BLaER1 treated with 17β-estradiol and CSF1 and Interleukin-3, amounts not matched to agents 10 nM and 100 nM (cell line): ENCODE data around the gene UGDH.

Experiments used
- H3K27ac ChIP-seq, 11 experiments: shearing (Covaris generic); formaldehyde crosslinking; 2 replicates each; pipeline ENCODE4 v1.8.1; 2022
- H3K27me3 ChIP-seq, 11 experiments: shearing (Covaris generic); formaldehyde crosslinking; 2 replicates each; pipeline ENCODE4 v1.8.1; 2022
- H3K36me3 ChIP-seq, 11 experiments: shearing (Covaris generic); formaldehyde crosslinking; 2 replicates each; pipeline ENCODE4 v1.8.1; 2022
- H3K4me1 ChIP-seq, 10 experiments: shearing (Covaris generic); formaldehyde crosslinking; 2 replicates each; pipeline ENCODE4 v1.8.1; 2022
- H3K4me2 ChIP-seq, 11 experiments: shearing (Covaris generic); formaldehyde crosslinking; 2 replicates each; pipeline ENCODE4 v1.8.1; 2022
- H3K4me3 ChIP-seq, 10 experiments: shearing (Covaris generic); formaldehyde crosslinking; 2 replicates each; pipeline ENCODE4 v1.8.1; 2022
- H3K9ac ChIP-seq, 11 experiments: shearing (Covaris generic); formaldehyde crosslinking; 2 replicates each; pipeline ENCODE4 v1.8.1; 2022
- H3K9me3 ChIP-seq, 11 experiments: shearing (Covaris generic); formaldehyde crosslinking; replicated peaks in 1 of 11; 2 replicates each; pipeline ENCODE4 v1.8.1; 2022
- H4K20me1 ChIP-seq, 11 experiments: shearing (Covaris generic); formaldehyde crosslinking; 2 replicates each; pipeline ENCODE4 v1.8.1; 2022
- Cebpa-rat ChIP-seq, 11 experiments: shearing (Covaris generic); IDR thresholded peaks; 2 replicates each; pipeline ENCODE4 v1.8.1; 2022

Gene UGDH

DNA sequence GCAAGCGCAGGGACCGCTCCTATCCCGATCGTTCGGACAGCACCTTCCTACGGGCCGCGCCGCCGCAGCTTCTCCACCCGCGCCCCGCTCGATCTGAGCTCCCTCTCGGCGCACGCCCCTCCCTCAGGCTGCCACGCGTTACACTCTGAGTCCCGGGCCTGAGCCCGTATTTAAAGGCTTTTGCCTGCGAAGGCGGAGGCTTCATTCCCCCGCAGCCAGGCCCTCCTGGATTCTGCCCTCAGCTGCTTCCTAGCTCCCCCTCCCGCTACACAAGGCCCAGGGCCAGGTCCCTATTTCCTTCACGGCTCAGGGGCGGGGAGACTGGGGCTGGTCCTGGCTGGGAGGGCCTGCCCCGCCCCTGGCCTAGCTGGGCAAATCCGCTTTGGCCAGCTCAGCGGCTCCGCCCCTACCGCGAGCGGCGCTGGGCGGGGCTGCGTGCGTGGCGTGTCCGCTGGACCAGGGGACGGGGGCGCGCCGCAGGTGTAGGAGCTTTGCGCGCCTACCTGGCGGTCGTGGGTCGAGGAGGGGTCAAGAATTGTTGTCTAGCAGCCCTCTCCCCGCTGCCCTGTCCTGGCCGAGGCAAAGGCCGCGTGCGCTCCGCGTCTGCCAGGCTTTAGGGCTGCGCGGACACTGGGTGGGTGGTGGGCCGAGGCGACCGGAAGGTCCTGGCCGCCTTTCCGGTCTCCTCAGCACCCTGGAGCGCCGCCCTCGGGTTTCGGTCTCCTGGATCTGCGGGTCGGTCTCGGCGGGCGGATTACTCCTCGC is at the start of gene UGDH:
UGDH (minus strand) TSS at position 144 of the 765 bp plus-strand sequence. CDS start 5,927 bp downstream, outside the sequence.
- peaks cover 24 to 26% (median 25%) of the 10 kb centered on the region in 11 experiments for H3K9me3 ChIP-seq
- peaks cover 0 to 12% (median 0%) of the 10 kb centered on the region in 11 experiments; a peak in 4 of 22 replicates for H4K20me1 ChIP-seq
- H3K36me3 ChIP-seq: peaks cover 9 to 26% (median 21%) of the 10 kb centered on the region in 11 experiments; a peak in 18 of 22 replicates
- H3K4me2 ChIP-seq: peak within 1 kb of the TSS; percentile 82 to 99 (median 94)
- no peaks in the 10 kb centered on the region for H3K27me3 ChIP-seq
- H3K9ac ChIP-seq: peak within 1 kb of the TSS; percentile 82 to 91 (median 86)
- H3K4me3 ChIP-seq: peak within 1 kb of the TSS; percentile 82 to 97 (median 89)
- peak within 1 kb of the TSS; percentile 69 to 89 (median 81) for H3K27ac ChIP-seq
- TF ChIP-seq Cebpa-rat (IDR thresholded peaks at IDR 0.05): no peak
- peaks cover 11 to 21% (median 20%) of the 10 kb centered on the region in 10 experiments for H3K4me1 ChIP-seq

DNA sequence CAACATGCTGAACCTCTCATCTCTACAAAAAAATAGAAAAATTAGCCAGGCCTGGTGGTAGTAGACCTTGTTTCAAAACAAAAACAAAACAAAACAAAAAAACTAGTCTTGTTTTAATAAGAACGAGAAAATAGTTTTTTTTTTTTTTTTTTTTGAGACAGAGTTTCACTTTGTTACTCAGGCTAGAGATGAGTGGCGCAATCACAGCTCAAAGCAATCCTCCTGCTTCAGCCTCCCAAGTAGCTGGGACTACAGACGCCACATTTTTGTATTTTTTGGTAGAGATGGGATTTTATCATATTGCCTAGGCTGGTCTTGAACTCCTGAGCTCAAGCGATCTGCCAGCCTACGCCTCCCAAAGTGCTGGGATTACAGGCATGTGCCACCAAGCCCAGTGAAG is 47.7 kb upstream of the UGDH start:
- Histone ChIP-seq H3K9ac (no peak overlapping the region), H4K20me1 (no peaks in the 10 kb centered on the region; a peak in 1 of 22 replicates), H3K4me2 (no peak overlapping the region), H3K4me3 (no peak overlapping the region), H3K4me1 (no peaks in the 10 kb centered on the region), H3K9me3 (no peaks in the 10 kb centered on the region), H3K36me3 (peaks cover 0 to 25% (median 0%) of the 10 kb centered on the region in 11 experiments; a peak in 4 of 22 replicates), H3K27ac (no peak overlapping the region), H3K27me3 (no peaks in the 10 kb centered on the region)
- TF ChIP-seq Cebpa-rat (IDR thresholded peaks at IDR 0.05): no peak

DNA sequence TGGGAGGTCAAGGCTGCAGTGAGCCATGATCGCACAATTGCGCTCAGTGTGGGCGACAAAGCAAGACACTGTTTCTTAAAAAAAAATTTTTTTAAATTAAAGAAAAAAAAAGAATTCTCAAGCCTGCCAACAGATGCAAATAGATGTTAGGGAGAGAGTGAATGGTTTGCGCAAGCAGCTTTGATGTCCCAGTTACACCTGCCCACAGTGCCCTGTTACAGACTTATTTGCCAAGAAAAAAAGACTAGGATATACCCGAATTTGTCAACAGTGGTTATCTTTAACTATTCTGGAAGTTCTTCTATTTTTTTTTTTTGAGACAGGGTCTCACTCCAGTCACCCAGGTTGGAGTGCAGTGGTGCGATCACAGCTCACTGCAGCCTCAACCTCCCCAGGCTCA is 44.3 kb upstream of the UGDH start:
- Histone ChIP-seq H3K9ac (no peak overlapping the region), H3K9me3 (peaks cover 2 to 6% (median 5%) of the 10 kb centered on the region in 11 experiments; a peak in 20 of 22 replicates), H3K36me3 (peaks cover 0 to 32% (median 5%) of the 10 kb centered on the region in 11 experiments; a peak in 10 of 22 replicates), H3K27ac (no peak overlapping the region), H3K4me3 (no peak overlapping the region), H3K4me2 (no peak overlapping the region), H3K27me3 (no peaks in the 10 kb centered on the region), H3K4me1 (no peaks in the 10 kb centered on the region), H4K20me1 (no peaks in the 10 kb centered on the region; a peak in 1 of 22 replicates)
- TF ChIP-seq Cebpa-rat (IDR thresholded peaks at IDR 0.05): no peak

DNA sequence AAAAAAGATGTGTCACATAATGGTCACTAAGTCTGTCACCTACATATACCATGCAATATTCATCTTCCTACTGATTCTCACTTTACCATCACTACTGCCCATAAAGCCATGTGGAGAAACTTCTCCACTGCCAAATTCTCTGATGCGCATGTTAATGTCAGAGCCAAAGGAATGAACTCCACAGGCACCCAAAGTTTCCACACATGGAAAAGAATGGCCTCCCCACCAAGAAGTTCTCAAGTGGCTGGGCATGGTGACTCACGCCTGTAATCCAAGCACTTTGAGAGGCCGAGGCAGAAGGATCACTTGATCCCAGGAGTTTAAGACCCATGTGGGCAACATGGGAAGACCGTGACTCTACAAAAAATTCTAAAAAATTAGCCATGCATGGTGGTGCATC is 43.8 kb upstream of the UGDH start:
- no peak overlapping the region for H3K4me3 ChIP-seq

DNA sequence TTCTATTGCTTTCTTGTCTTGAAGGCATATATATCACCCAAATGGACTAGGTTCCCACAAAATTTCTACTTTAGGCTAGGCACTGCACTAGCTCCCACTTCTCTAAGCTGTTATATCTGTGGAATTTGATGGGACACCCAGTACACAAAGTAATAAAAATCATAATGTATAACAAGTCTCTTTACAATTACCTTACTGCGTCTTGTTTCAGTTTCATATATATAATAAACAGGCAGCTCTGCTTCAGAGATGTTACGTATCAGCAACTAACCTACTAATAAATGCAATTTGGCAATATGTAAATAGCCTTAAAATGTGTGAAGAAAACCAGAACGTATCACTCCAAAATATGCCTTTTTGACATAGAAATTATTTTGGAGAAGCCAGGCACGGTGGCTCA is 42.0 kb upstream of the UGDH start:
- no peak overlapping the region for H3K9ac ChIP-seq
- H3K4me3 ChIP-seq: no peak overlapping the region
- no peaks in the 10 kb centered on the region for H3K4me1 ChIP-seq
- TF ChIP-seq Cebpa-rat (IDR thresholded peaks at IDR 0.05): no peak
- H4K20me1 ChIP-seq: no peaks in the 10 kb centered on the region; a peak in 1 of 22 replicates
- H3K4me2 ChIP-seq: no peak overlapping the region
- no peaks in the 10 kb centered on the region for H3K27me3 ChIP-seq
- no peak overlapping the region for H3K27ac ChIP-seq
- peaks cover 13 to 24% (median 20%) of the 10 kb centered on the region in 11 experiments; a peak in 21 of 22 replicates for H3K9me3 ChIP-seq
- H3K36me3 ChIP-seq: peaks cover 19 to 55% (median 28%) of the 10 kb centered on the region in 11 experiments; a peak in 20 of 22 replicates

More for the DNA sequence above, 43.8 kb upstream of the UGDH start:
- peaks cover 4 to 37% (median 9%) of the 10 kb centered on the region in 11 experiments; a peak in 15 of 22 replicates for H3K36me3 ChIP-seq
- H3K4me1 ChIP-seq: no peaks in the 10 kb centered on the region
- no peaks in the 10 kb centered on the region; a peak in 1 of 22 replicates for H4K20me1 ChIP-seq
- no peak overlapping the region for H3K9ac ChIP-seq
- no peak overlapping the region for H3K4me2 ChIP-seq
- H3K9me3 ChIP-seq: peaks cover 7 to 10% (median 9%) of the 10 kb centered on the region in 11 experiments; a peak in 21 of 22 replicates
- no peaks in the 10 kb centered on the region for H3K27me3 ChIP-seq
- no peak overlapping the region for H3K27ac ChIP-seq
- no peak for TF ChIP-seq Cebpa-rat (IDR thresholded peaks at IDR 0.05)

DNA sequence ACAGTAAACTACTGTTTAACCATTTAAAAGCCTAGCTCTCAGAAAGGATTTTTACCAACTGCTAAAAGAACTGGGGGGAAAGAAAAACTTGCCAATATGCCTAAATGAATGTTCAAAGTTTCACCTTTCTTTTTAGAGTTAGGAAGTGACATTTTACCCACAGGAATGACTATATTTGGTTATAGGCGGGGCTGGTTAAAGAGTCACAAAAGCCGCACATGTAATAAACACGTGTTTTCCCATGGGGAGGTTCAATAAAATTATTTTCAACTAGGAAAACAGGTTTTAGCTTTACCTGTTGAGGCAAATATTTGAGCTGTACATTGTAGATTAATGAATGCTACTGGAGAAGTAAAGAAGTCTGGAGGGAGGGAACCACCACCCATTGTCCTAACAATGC is 41.6 kb upstream of the UGDH start:
- Histone ChIP-seq H3K4me3 (no peak overlapping the region), H3K9ac (no peak overlapping the region), H3K4me2 (no peak overlapping the region)

DNA sequence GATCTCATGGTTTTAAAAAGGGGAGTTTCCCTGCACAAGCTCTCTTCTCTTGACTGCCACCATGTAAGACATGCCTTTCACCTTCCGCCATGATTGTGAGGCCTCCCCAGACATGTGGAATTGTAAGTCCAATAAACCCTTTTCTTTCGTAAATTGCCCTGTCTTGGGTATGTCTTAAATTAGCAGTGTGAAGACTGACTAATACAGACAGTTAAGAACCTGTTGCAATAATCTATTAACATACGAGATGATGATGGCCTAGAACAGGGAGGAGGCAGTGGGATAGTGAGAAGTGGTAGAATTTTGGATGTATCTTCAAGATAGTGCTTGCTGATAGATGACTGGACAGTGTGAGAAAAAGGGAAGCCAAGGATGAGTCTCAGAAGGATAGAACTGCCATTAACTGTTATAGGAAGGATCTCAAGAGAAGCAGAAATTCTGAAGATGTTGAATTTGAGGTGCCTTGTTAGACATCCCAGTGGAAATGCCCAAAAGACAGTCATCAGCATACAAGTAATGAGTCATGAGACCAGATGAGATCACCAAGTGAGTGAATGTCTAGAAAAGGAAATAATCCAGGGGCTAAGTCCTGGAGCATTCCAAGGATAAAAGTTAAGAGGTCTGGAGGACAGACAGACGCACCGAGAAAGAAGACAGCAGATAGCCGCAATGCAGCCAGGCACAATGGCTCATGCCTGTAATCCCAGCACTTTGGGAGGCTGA is 38.8 kb upstream of the UGDH start:
- peaks cover 19 to 44% (median 27%) of the 10 kb centered on the region in 11 experiments; a peak in 20 of 22 replicates for H3K36me3 ChIP-seq
- H3K27me3 ChIP-seq: no peaks in the 10 kb centered on the region
- no peaks in the 10 kb centered on the region for H4K20me1 ChIP-seq
- no peak overlapping the region for H3K9ac ChIP-seq
- peaks cover 13 to 24% (median 20%) of the 10 kb centered on the region in 11 experiments; a peak in 21 of 22 replicates for H3K9me3 ChIP-seq
- H3K27ac ChIP-seq: no peak overlapping the region
- peaks cover 0 to 6% (median 0%) of the 10 kb centered on the region in 10 experiments; a peak in 2 of 20 replicates for H3K4me1 ChIP-seq
- H3K4me2 ChIP-seq: no peak overlapping the region
- no peak for TF ChIP-seq Cebpa-rat (IDR thresholded peaks at IDR 0.05)
- no peak overlapping the region for H3K4me3 ChIP-seq

More for the DNA sequence above, 41.6 kb upstream of the UGDH start:
- TF ChIP-seq Cebpa-rat (IDR thresholded peaks at IDR 0.05): no peak
- Histone ChIP-seq H4K20me1 (no peaks in the 10 kb centered on the region; a peak in 1 of 22 replicates), H3K4me1 (no peaks in the 10 kb centered on the region), H3K36me3 (peaks cover 19 to 58% (median 32%) of the 10 kb centered on the region in 11 experiments; a peak in 20 of 22 replicates), H3K9me3 (peaks cover 13 to 24% (median 20%) of the 10 kb centered on the region in 11 experiments; a peak in 21 of 22 replicates), H3K27me3 (no peaks in the 10 kb centered on the region), H3K27ac (no peak overlapping the region)

DNA sequence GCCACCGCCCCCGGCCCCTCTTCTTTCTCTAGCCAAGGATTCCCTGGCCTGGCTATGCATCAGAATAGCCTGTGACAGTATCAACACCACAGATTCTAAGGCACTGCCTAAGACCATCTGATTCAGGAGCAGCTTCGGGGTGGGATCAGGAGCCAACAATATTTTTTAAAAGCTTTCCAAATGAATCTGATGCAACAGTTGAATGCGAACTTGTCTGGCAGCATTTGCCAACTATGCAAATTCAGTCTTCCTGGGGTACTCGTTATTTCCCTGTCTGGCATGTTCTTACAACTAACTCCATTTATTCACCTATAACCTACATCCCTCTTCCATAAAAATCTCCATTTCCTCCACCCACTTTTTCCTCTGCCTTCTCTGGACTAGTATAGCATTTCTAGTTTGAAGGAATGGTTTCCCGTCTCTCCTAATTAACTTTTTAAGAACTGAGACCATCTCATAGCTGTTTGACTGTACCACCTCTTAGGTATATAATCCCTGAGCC is 36.2 kb upstream of the UGDH start:
- Histone ChIP-seq H3K4me1 (peaks cover 0 to 6% (median 0%) of the 10 kb centered on the region in 10 experiments; a peak in 2 of 20 replicates), H3K9me3 (peaks cover 13 to 24% (median 20%) of the 10 kb centered on the region in 11 experiments; a peak in 21 of 22 replicates), H3K4me3 (no peak overlapping the region), H4K20me1 (no peaks in the 10 kb centered on the region), H3K27ac (no peak overlapping the region), H3K4me2 (no peak overlapping the region), H3K9ac (no peak overlapping the region), H3K36me3 (peaks cover 19 to 40% (median 26%) of the 10 kb centered on the region in 11 experiments; a peak in 20 of 22 replicates), H3K27me3 (no peaks in the 10 kb centered on the region)
- no peak for TF ChIP-seq Cebpa-rat (IDR thresholded peaks at IDR 0.05)
